IPS-15b (cell line): Measurements from ENCODE around the gene COIL.

Experiments
- H3K27me3 ChIP-seq: one replicate; pipeline ENCODE4 v1.6.1; 2013; ENCODE audit warnings: low read length; ENCODE audit not compliant: control insufficient read depth, insufficient read depth
- H3K36me3 ChIP-seq: one replicate; pipeline ENCODE4 v1.6.1; 2013; ENCODE audit warnings: low read length; ENCODE audit not compliant: control insufficient read depth, insufficient read depth
- H3K4me1 ChIP-seq: one replicate; pipeline ENCODE4 v1.6.1; 2013; ENCODE audit warnings: mild to moderate bottlenecking, low read length; ENCODE audit not compliant: control insufficient read depth, insufficient read depth
- H3K4me3 ChIP-seq: one replicate; pipeline ENCODE4 v1.5.1; 2013; ENCODE audit warnings: low read depth, low read length
- H3K9ac ChIP-seq: one replicate; pipeline ENCODE4 v1.6.1; 2013; ENCODE audit warnings: low read depth, mild to moderate bottlenecking, low read length
- H3K9me3 ChIP-seq: one replicate; pipeline ENCODE4 v1.6.1; 2013; ENCODE audit warnings: mild to moderate bottlenecking, low read length; ENCODE audit not compliant: control insufficient read depth, insufficient read depth

Gene COIL

GRCh38 chr17:56913867-56914580, 46.8 kb downstream of the COIL start, which contains the start of gene TRIM25:
Gene TRIM25, minus strand, starts transcription at chr17:56914049. Its CDS starts 61 bp downstream, at chr17:56913988.
- Histone ChIP-seq H3K4me1 (peaks cover 5% of the 10 kb centered on the region), H3K36me3 (peaks cover 2% of the 10 kb centered on the region), H3K9ac (peak within 1 kb of the TSS; percentile 79), H3K27me3 (peaks cover 26% of the 10 kb centered on the region), H3K4me3 (peak within 1 kb of the TSS; percentile 87), H3K9me3 (no peaks in the 10 kb centered on the region)

DNA sequence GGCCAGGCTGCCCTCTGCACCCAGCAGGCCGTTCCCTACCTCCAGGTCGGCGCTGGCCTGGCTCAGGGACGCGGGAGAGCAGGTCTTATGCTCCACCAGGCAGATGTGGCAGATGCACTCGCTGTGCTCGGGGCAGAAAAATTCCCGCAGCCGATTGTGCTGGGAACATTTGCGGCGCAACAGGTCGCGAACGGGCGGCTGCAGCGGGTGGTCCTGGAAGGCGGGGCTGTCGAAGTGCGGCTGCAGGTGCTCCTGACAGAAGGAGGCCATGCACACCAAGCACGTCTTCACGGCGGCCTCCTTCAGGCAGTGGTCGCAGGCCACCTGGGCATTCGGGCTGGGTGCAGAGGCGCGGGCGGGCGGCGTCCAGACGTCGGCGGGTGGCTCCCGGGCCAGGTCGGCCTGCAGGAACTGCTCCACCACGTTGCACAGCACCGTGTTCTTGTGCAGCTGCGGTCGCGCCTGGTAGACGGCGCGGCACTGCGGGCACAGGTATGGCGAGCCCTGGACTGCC, 47.4 kb downstream of the COIL start:
- H3K4me1 ChIP-seq: peaks cover 5% of the 10 kb centered on the region
- H3K9ac ChIP-seq: peak overlapping the region; percentile 70
- H3K4me3 ChIP-seq: peak overlapping the region; percentile 87

GRCh38 chr17:56913000-56913311, 47.9 kb downstream of the COIL start:
- H3K9me3 ChIP-seq: no peaks in the 10 kb centered on the region
- H3K9ac ChIP-seq: no peak overlapping the region
- peaks cover 10% of the 10 kb centered on the region for H3K36me3 ChIP-seq
- peaks cover 26% of the 10 kb centered on the region for H3K27me3 ChIP-seq
- H3K4me3 ChIP-seq: peak overlapping the region; percentile 87
- peaks cover 5% of the 10 kb centered on the region for H3K4me1 ChIP-seq

More for the DNA sequence above, 47.4 kb downstream of the COIL start:
- Histone ChIP-seq H3K36me3 (peaks cover 7% of the 10 kb centered on the region), H3K27me3 (peaks cover 26% of the 10 kb centered on the region), H3K9me3 (no peaks in the 10 kb centered on the region)

- Histone ChIP-seq H3K27me3 (peaks cover 26% of the 10 kb centered on the region), H3K4me3 (peak overlapping the region; percentile 87), H3K9ac (no peak overlapping the region), H3K9me3 (no peaks in the 10 kb centered on the region), H3K4me1 (peaks cover 5% of the 10 kb centered on the region), H3K36me3 (peaks cover 15% of the 10 kb centered on the region)
Measured at GRCh38 chr17:56912105-56912999, 48.5 kb downstream of the COIL start.

DNA sequence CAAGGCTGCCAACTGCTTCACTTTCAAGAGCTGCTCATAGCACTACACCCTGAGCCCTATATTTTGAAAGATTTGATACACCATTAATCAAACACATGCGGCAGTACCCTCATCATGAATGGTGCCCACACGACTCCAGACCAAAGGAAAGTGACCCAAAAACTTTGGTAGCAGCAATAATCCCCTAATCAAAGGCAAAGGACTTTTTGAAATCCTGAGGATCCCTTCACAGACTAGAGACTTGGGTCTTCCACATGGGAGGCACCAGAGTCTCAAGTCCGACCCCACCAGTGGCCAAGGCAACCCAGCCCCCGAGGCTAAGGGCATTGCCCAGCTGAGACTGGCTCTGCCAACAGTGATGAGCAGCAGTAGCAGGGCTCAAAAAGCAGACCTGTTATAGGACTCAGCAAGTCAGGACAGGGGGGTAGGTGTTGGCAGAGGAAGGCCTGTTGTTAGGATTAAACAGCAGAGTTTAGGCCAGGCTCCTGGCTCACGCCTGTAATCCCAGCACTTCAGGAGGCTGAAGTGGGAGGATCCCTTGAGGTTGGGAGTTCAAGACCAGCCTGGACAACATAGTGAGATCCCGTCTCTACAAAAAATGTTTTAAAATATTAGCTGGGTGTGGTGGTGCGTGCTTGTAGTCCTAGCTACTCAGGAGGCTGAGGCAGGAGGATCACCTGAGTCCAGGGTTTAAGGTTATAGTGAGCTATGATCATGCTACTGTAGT, 50.2 kb downstream of the COIL start:
- Histone ChIP-seq H3K9me3 (no peaks in the 10 kb centered on the region), H3K4me1 (peaks cover 5% of the 10 kb centered on the region), H3K9ac (no peak overlapping the region), H3K4me3 (no peak overlapping the region), H3K27me3 (peaks cover 20% of the 10 kb centered on the region), H3K36me3 (peaks cover 23% of the 10 kb centered on the region)

DNA sequence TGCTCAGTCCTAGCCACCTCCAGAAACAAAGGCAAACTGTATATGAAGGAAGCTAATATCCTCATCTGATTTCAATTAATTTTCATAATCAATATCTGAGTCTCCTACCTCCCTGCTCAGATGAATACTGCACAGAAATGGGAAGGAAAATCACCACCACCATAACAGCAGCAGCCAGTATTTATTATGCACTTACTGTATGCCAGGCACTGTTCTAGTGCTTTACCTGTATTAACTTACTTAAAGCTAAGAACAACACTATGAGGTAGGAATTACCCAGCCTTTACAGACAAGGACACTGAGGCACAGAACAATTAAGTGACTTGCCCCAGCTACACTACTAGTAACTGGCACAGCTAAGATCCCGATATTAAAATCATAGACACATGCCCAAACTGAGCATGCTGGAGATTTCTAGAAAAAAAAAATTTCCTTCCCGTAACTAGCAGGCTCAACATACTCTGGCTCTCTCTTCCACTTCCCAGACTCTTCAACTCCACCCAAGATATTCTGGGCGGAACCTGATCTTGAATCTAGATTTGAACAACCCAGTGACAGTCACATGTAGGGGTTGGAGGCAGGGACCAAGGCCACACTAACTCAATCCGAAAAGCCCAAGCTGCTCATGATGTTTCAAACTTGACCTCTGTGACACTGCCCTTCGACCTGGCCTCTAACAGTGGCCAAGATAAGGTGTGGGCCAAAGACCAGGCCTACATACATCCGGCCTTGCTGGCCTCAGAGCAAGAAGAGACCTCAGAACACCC, 50.9 kb downstream of the COIL start:
- Histone ChIP-seq H3K27me3 (peaks cover 13% of the 10 kb centered on the region), H3K9ac (no peak overlapping the region), H3K4me3 (no peak overlapping the region), H3K4me1 (peaks cover 5% of the 10 kb centered on the region), H3K9me3 (no peaks in the 10 kb centered on the region), H3K36me3 (peaks cover 23% of the 10 kb centered on the region)

GRCh38 chr17:56908001-56908542, 52.8 kb downstream of the COIL start:
- Histone ChIP-seq H3K9ac (no peak overlapping the region), H3K4me3 (no peak overlapping the region), H3K9me3 (no peaks in the 10 kb centered on the region), H3K27me3 (peaks cover 7% of the 10 kb centered on the region), H3K4me1 (peaks cover 5% of the 10 kb centered on the region), H3K36me3 (peaks cover 33% of the 10 kb centered on the region)

DNA sequence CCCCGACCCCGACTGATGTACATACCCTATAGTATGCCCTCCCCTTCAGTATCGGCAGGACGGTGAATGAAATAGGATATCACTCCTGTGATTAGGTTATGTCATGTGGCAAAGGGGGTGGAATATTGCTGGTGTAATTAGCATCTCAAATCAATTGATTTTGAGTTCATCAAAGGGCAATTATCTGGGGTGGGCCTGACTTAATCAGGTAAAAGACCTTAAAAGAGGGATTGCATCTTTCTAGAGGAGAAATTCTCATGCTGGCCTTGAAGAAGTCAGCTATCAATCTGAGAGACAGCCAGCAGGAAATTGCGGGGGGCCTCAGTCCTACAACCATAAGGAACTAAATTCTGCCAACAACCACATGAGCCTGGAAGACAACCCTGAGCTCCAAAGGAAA, 57.3 kb downstream of the COIL start:
- Histone ChIP-seq H3K9me3 (no peaks in the 10 kb centered on the region), H3K4me3 (no peak overlapping the region), H3K36me3 (peaks cover 45% of the 10 kb centered on the region), H3K4me1 (no peaks in the 10 kb centered on the region), H3K9ac (no peak overlapping the region), H3K27me3 (no peaks in the 10 kb centered on the region)

GRCh38 chr17:56902348-56902747, 58.5 kb downstream of the COIL start:
- peaks cover 41% of the 10 kb centered on the region for H3K36me3 ChIP-seq
- H3K9me3 ChIP-seq: no peaks in the 10 kb centered on the region
- H3K9ac ChIP-seq: no peak overlapping the region
- no peak overlapping the region for H3K4me3 ChIP-seq
- H3K4me1 ChIP-seq: no peaks in the 10 kb centered on the region
- no peaks in the 10 kb centered on the region for H3K27me3 ChIP-seq

GRCh38 chr17:56899403-56899802, 61.4 kb downstream of the COIL start:
- H3K36me3 ChIP-seq: peaks cover 29% of the 10 kb centered on the region
- no peak overlapping the region for H3K4me3 ChIP-seq
- H3K4me1 ChIP-seq: no peaks in the 10 kb centered on the region
- H3K9me3 ChIP-seq: no peaks in the 10 kb centered on the region
- no peaks in the 10 kb centered on the region for H3K27me3 ChIP-seq
- no peak overlapping the region for H3K9ac ChIP-seq

DNA sequence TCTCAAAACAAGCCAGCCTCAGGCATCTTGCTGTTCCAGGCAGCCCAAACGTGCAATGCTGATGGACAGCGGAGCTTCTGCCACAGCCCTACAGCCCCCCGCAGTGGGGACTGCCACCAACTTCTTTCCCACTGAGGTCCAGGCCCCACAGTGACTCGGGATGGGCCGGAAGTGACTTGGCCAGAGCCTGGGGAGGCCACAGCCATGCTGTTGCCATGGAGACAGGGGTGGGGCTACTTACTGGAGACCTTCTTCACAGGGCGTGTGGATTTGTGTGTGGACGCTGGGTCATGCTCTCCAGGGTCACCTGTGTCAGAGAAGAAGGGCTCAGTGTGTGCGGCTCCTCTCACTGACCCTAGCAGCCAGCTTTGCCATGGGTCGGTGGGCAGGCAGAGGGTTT, 62.0 kb downstream of the COIL start:
- no peak overlapping the region for H3K9ac ChIP-seq
- H3K36me3 ChIP-seq: peaks cover 24% of the 10 kb centered on the region
- H3K9me3 ChIP-seq: no peaks in the 10 kb centered on the region
- no peaks in the 10 kb centered on the region for H3K4me1 ChIP-seq
- no peaks in the 10 kb centered on the region for H3K27me3 ChIP-seq
- H3K4me3 ChIP-seq: no peak overlapping the region
